ENCODE results near the gene ANO2.

ANO2 gene

DNA sequence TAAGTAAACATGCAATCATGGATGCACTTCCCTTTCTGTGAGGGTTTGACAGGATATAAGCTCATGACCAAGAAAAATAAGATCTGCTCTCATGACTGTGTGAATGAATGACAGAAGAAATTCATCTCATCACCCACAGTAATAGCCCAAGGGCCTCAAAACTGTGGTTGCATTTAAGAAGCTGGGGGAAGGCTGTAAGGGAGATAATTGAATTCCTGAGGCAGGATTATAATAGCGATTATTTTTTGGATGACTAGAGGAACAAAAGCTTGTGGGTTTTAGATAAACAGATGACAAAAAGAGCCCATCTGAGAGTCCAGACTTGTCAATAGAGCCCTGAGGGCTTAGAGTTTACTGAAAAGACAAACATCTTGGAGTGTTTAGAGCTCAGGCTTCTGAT, 352.0 kb downstream of the ANO2 start:
- no peak for DNase-seq (ENCODE audit: low read depth)
- TF ChIP-seq, protein P1, sequence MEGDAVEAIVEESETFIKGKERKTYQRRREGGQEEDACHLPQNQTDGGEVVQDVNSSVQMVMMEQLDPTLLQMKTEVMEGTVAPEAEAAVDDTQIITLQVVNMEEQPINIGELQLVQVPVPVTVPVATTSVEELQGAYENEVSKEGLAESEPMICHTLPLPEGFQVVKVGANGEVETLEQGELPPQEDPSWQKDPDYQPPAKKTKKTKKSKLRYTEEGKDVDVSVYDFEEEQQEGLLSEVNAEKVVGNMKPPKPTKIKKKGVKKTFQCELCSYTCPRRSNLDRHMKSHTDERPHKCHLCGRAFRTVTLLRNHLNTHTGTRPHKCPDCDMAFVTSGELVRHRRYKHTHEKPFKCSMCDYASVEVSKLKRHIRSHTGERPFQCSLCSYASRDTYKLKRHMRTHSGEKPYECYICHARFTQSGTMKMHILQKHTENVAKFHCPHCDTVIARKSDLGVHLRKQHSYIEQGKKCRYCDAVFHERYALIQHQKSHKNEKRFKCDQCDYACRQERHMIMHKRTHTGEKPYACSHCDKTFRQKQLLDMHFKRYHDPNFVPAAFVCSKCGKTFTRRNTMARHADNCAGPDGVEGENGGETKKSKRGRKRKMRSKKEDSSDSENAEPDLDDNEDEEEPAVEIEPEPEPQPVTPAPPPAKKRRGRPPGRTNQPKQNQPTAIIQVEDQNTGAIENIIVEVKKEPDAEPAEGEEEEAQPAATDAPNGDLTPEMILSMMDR (IDR thresholded peaks at IDR 0.05; ENCODE audit: low read depth, low read length) = no peak
- TF ChIP-seq, protein P2, sequence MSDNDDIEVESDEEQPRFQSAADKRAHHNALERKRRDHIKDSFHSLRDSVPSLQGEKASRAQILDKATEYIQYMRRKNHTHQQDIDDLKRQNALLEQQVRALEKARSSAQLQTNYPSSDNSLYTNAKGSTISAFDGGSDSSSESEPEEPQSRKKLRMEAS (IDR thresholded peaks at IDR 0.05; ENCODE audit: low read depth, low read length) = no peak
- TF ChIP-seq POLR2A (IDR thresholded peaks at IDR 0.05; ENCODE audit: extremely low read depth, insufficient read length) (no peak), MYC (IDR thresholded peaks at IDR 0.05; ENCODE audit: low read depth, low read length) (no peak)

DNA sequence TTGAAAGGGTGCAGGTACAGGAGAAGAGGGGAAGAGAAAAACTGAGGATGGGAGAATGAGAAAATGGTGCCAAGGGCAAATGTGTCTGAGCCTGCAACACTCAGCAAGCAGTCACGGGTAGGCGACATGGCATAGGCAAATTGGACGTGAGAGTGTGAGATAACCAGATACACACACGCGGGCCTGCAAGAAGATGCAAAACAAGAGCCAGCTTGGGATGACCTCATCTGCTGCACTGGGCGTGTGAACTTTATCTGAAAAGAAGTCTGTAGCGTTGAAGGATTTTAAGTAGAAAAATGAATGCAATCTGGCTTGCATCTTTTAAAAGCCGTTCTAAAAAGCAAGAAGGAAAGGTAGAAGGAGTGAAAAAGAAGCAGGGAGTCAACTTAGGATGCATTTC, 352.7 kb downstream of the ANO2 start:
- TF ChIP-seq, protein P2 (IDR thresholded peaks at IDR 0.05; ENCODE audit: low read depth, low read length) = no peak
- TF ChIP-seq, protein P1 (IDR thresholded peaks at IDR 0.05; ENCODE audit: low read depth, low read length) = no peak
- TF ChIP-seq MYC (IDR thresholded peaks at IDR 0.05; ENCODE audit: low read depth, low read length) = no peak
- no peak for TF ChIP-seq POLR2A (IDR thresholded peaks at IDR 0.05; ENCODE audit: extremely low read depth, insufficient read length)
- no peak for DNase-seq (ENCODE audit: low read depth)
- no peak overlapping the region for H3K4me3 ChIP-seq (ENCODE audit: low read depth, low read length)

More for the DNA sequence above, 352.0 kb downstream of the ANO2 start:
- no peak overlapping the region for H3K4me3 ChIP-seq (ENCODE audit: low read depth, low read length)

DNA sequence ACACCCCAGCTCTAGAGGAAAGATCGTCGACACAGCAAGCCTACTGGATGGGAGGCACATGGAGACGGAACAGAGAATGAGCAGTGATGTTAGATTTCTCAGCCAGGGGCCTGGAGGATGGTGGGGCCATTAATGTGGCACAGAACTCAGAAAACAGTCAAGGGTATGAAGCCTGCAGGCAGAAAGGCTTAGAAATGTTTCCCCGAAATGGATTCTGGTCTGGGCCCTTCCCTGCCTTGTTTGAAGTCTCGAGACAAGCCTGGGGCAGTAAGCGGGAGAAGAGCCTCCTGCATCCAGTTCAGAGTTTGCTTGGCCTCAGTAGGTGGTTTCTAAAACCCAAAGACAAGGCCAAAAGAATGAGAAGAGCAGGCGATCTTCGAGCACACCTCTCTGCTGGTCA, 354.7 kb downstream of the ANO2 start:
- H3K4me3 ChIP-seq (ENCODE audit: low read depth, low read length) = no peak overlapping the region
- TF ChIP-seq MYC (IDR thresholded peaks at IDR 0.05; ENCODE audit: low read depth, low read length) (no peak), POLR2A (IDR thresholded peaks at IDR 0.05; ENCODE audit: extremely low read depth, insufficient read length) (no peak)
- TF ChIP-seq, protein P2 (IDR thresholded peaks at IDR 0.05; ENCODE audit: low read depth, low read length) = no peak
- TF ChIP-seq, protein P1 (IDR thresholded peaks at IDR 0.05; ENCODE audit: low read depth, low read length) = no peak
- no peak for DNase-seq (ENCODE audit: low read depth)

DNA sequence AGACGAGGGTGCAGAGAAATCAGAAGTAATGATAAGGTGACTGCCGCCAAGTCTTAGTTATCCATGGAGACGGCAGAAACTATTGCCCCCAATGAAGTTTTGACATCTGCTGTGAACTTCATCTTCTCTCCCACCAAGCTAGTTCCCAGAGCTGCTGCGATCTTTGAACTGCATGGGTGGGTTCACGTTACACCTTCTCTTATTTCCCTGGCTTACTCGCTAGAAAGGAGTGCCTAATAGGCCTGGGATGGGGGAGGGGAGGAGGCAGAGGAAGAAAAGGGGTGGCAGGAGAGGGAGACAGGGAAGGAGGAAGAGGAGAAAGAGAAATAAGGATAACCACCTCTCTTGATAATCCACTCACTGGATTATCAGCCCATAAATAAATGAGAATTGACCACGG, 356.0 kb downstream of the ANO2 start:
- DNase-seq (ENCODE audit: low read depth) = no peak
- TF ChIP-seq MYC (IDR thresholded peaks at IDR 0.05; ENCODE audit: low read depth, low read length) (no peak), POLR2A (IDR thresholded peaks at IDR 0.05; ENCODE audit: extremely low read depth, insufficient read length) (no peak)
- TF ChIP-seq, protein P1 (IDR thresholded peaks at IDR 0.05; ENCODE audit: low read depth, low read length) = no peak
- TF ChIP-seq, protein P2 (IDR thresholded peaks at IDR 0.05; ENCODE audit: low read depth, low read length) = no peak
- no peak overlapping the region for H3K4me3 ChIP-seq (ENCODE audit: low read depth, low read length)

DNA sequence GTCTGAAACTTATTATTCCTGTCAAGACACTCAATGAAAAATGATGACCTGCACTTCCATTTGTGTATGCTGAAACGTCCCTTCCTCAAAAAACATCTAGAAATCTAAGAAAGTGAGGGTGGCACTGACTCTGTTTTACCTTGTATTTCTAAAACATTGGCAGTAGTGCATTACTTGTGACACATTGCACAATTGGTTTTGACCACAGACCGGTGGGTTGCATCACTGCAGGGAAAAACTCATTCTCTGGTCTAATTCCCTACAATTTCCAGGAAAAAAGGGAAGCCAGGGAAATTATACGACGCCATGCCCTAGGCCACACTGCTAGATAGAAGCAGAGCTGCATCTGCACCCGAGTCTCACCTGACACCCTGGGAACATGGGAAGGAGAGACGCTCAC, 356.5 kb downstream of the ANO2 start:
- peak; percentile 1 for DNase-seq (ENCODE audit: low read depth)
- no peak overlapping the region for H3K4me3 ChIP-seq (ENCODE audit: low read depth, low read length)
- TF ChIP-seq MYC (IDR thresholded peaks at IDR 0.05; ENCODE audit: low read depth, low read length) (no peak), POLR2A (IDR thresholded peaks at IDR 0.05; ENCODE audit: extremely low read depth, insufficient read length) (no peak)
- TF ChIP-seq, protein P2 (IDR thresholded peaks at IDR 0.05; ENCODE audit: low read depth, low read length) = no peak
- TF ChIP-seq, protein P1 (IDR thresholded peaks at IDR 0.05; ENCODE audit: low read depth, low read length) = no peak

All from NB4 (cell line).